DOHH2 (cell line): ENCODE measurements around the gene MYD88.

ENCODE experiments used
- CTCF ChIP-seq: fragments of 200-600 bp; sonication (generic); IDR thresholded peaks from one replicate; pipeline ENCODE4 v1.5.1; 2014; ENCODE audit warnings: antibody characterized with exemption, mild to moderate bottlenecking, low read depth, low read length; ENCODE audit not compliant: poor library complexity, severe bottlenecking
- EZH2phosphoT487 ChIP-seq: fragments of 200-600 bp; sonication (generic); IDR thresholded peaks from 2 replicates; pipeline ENCODE4 v1.6.1; 2017; ENCODE audit warnings: borderline replicate concordance, mild to moderate bottlenecking, antibody characterized with exemption, low read length, moderate library complexity, mixed read lengths

DNA sequence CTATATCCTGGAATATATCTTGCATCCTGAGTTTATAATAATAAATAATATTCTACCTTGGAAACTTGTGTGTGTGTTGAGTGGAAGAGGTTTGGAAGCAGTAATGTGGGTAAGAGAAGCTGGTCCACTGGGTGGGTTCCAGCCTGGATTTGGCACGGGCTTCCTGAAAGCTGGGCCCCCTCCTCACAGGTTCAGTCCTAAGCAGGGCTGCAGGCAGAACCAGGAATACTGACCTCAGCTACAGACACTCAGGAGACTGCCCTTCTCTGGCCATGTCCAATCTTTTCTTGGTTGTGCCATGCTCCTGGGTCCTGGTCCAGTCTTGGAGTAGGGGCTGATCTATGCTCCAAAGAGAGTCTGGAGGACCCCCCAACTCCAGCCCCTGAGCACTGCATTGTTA is 4.5 kb downstream of the MYD88 start:
- TF ChIP-seq CTCF = no peak
- TF ChIP-seq EZH2phosphoT487 = no peak
